8988T (cell line): Measurements from ENCODE around the gene MED26.

Source experiments
- DNase-seq: peaks from one replicate; pipeline ENCODE4 v3.0.0; 2011

The MED26 gene

DNA sequence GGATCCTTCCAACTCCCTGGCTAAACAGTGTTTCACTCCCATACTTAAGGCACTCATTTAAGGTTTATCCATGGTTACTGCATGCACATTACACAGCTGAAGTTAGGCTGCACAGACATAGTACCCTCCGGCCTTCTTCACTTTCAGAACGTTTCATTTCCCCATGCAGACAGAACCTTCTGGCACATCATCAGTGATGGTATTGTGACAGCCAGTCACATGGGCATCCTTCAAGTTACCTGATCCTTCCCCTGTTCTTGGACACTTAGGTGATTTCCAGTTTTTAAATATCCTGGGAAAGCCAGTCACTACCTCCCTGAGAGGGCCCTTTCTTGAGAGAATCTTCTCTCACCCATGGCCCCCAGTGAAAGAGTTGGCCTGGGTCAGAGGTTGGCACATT is 22.8 kb upstream of the MED26 start:
- no peak for DNase-seq

DNA sequence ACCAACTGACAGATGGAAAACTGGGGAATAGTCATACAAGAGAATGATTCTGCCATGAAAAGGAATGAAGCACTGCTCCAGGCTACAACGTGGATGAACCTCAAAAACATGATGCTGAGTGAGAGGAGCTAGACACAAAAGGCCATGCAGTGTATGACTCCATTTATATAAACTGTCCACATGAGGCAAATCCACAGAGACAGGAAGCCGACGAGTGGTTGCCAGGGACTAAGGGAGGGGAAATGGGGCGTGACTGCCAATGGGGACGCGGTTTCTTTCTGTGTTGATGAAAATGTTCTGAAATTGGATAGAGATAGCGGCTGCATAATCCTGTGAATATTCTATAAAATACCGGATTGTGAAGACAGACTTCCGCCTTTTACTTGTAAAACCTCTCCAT is 21.7 kb upstream of the MED26 start:
- no peak for DNase-seq

DNA sequence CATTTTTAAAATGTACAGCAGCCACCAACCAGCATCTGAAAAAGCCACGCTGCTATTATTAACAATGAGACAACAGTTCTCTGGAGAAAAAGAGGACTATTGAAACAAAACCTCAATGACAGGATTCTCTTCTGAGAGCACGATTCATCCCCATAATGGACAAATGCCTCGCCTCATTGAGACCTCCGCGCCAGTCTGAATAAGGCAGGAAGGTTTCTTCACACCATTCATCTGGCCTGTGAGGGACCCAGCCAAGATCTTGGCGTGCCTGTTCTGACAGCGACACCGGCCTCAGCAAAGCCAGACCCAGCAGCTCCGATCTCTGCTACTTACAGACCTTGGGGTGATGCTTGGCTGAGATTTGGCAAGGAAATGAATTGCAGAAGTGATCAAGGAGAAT is 17.1 kb upstream of the MED26 start:
- DNase-seq, result no peak

DNA sequence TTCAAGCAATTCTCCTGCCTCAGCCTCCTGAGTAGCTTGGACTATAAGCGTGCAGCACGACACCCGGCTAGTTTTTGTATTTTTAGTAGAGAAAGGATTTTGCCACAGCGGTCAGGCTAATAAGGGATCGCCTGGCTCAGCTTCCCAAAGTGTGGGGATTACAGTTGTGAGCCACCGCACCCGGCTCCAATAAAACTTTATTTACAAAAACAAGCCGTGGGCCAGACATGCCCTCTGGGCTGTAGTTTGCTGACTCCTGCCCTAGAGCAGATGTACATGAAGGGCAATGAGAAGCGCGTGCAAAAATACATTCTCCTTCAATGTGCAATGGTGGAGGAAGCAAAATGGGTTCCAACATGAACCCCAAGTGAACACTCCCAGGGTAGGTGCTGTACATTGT is 13.7 kb upstream of the MED26 start:
- DNase-seq, result no peak

DNA sequence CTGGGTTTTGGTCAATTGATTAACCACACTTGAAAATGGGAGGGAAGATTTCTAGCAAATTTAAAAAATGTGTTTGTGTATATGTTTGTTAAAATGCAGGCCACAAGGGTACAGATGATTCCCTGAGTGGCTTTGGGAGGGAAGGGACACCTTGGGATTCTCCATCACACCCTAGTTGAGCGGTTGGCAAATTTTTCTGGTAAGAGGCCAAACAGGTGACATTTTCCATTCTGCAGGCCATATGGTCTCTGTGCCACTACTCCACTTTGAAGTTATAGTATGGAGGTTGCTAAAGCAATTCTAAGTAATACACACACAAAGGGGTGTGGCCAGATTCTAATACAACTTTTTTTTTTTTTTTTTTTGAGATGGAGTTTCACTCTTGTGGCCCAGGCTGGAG is 12.9 kb upstream of the MED26 start:
- DNase-seq, result no peak

DNA sequence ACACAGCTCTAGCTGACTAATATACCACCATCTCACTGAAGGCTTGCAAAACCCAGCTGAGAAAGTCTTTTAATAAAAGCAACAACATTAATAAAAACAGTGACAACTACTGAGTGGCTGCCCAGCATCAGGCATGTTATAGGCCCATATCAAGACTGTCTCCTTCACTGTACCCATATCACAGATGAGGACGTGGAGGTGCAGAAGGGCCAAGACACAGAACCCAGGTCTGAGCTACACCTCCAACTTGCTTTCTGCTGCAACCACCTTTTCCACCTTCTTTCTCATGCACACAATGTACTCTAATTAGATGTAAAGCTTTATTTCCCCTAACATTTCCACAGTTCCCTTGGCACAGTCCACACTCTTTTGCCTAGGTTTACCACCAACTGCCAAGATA is 10.7 kb upstream of the MED26 start:
- DNase-seq, result no peak

DNA sequence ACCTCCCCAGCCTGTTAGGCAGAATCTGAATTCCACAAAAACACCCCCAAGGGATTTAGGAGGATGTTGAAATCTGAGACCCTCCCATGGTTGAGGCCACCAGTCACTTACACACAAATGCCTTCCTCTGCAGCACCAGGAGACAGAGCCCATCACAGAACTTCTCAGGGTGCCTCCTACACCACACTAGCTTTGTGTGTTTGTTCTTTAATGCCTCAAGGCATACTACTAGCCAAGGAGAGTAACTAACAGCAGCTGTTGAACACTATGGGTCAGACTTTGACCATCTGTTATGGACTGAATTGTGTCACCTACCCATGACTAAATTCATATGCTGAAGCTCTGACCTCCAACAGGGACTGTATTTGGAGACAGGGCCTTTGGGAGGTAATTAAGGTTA is 9.5 kb upstream of the MED26 start:
- DNase-seq, result no peak

DNA sequence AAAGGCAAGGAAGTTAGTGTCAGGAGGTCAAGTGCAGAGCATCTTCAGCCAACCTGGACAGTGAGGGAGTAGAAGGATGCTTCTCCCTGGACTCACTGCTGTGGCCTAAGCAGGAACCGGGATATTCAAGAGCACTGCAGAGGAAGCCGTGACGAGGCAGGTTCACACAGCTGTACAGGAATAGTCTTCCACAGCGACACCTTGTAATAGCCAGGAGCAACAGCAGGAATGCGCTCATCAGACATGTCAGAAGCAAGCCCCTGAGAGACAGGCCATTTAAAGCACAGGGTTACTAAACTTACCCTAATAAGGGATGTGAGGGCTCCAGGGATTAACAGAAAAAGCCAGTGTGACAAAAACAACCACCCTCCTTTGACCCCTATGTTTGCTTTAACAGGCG is 3.5 kb upstream of the MED26 start:
- no peak for DNase-seq

DNA sequence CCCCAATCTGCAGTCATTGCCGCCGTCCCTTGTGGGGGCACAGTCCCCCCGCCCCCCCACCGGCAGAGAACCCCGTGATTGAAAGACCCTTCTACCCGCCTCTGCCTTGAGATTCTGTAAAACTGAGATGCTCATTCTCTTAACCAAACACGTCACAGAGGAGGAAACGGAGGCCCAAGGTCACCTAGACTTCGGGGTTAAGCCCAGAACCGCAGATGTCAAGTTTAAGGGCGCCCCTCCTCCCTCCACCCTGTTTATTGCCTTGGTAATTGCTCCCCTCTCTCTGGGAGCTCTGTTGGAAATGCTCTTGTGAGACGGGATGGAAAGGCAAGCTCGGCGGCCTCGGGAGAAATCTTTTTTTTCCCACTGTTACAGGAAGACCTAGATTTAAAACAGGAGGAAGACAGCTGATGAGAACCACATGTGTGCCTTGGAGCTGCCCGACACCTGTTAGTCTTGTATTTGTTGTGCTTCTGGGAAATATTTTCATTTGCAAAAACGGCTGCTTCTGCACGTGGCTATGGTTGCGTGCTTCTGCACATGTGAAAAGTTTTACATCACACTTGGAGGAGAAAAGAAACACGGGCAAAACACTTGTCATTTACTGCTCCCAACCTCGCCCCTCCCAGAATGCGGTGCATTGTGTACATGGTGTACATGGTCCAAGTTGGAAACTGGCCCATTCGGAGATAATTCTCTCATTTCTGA is 1.1 kb upstream of the MED26 start:
- no peak for DNase-seq

DNA sequence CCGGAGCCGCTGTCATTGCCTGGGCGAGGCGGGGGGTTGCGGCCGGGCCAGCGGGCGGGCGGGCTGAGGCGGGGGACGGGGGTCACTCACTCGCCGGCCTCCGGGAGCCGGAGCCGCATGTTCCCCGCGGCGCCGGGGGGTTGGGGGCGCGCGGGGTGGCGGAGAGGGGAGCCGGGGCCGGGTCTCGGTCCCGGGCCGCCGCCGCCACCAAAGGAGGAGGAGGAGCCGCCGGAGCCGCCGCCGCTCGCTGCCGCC is 149 bp downstream of the MED26 start:
- no peak for DNase-seq

DNA sequence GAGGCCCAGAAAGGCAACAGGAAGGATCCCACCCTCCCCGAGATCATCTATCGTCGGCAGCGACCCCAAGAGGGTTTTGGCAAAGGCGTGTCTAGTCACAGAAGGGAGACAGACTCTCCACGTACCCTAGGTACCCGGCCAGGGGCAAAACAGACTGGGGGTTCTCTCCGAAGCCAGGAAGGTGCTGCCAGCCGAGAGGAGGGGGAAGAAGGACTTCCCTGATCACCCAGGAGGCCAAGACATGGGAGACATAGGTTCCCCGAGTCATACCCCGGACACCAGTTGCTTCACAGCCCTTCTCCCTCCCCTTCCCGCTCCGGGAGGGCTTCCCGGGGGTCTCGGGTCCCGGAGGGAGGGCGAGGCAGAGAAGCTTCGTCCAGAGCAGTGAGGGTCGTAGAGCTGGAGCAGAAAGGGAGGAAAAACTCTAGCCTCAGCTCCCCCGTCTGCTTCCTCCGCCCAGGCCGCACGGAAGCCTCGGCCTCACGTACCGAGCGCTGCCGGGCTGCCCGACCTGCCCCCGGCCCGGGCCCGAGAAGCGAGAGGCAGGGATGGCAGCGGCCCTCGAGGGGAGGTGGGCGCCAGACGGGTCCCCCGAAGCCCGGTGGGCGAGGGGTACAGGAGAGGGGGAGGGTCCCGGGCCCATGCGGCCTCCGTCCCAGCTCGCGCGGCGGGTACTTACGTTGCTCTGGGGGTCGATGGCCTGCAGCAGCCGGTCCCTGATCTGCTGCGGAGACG is 644 bp downstream of the MED26 start:
- DNase-seq, result no peak

DNA sequence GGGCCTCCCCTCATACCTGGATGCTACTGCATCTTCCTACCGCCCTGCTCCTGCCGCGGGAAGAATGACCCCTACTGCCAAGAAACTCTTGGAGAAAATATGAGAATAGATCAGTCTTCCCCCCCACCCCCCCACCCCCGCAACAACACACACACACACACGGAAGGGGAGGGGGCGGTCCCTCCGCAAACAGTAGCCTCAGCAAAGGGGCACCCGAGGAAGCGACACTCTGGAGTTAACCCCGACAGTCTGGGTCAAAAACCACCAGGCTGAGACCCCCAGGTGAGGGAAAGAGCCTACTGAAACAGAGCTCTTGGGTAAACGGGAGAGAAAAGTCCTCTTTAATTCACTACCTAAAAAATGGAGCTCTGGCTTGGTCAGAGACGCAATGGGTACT is 1.2 kb downstream of the MED26 start:
- DNase-seq, result no peak

DNA sequence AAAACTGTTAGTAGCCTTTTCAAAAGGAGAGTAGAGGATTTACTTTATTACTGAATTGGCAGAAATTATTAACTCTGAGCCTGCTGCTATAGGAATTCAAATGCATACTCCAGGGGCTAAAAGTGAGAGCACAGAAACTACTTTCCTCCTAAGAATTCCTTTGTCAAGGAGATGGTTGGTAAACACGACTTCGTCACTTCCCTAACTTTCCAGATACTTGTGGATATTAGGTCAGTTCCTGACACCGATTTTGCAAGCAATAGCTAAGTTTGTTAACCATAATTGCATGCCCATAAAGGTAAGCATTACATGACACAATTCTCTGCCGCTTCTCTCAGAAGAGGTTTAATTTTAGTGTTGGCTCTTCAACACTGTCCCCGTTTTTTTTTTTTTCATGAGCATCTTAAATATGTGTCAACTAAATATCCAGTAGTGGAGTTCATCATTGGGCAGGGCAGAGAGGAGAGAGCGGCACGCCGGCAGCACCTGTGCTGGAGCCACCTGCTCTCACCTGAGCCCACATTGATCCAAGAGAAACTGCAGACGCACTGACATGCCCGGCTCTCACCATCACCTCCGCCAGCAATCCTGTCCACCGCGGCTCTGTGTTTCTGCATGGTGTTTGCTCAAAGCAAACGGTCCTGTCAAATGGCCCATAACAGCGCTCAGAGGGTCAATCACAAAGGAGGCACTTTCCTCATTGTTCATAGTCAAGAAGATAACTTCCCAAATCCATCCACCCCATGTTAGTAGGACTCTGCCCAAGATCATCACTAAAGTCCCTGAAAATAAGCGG is 2.6 kb downstream of the MED26 start:
- no peak for DNase-seq

DNA sequence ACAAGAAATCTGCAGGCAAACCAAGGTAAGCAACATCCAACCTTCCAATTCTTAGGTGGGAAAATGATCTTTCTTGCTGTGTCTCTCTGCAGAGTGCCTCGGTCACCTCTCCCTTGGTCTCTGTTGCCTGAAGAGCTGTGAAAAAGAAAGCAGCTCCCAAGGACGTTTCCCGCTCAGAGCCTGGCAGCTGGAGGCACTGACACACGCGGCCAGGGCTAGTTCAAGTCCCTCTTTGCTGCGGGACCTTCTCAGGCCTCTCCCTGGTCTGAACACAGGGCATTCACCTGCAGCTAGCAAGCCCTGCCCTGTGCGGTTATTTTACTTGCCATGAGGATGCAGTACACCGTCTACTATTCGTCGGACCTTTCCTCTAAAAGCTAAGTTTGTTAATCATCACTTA is 3.8 kb downstream of the MED26 start:
- DNase-seq, result no peak

DNA sequence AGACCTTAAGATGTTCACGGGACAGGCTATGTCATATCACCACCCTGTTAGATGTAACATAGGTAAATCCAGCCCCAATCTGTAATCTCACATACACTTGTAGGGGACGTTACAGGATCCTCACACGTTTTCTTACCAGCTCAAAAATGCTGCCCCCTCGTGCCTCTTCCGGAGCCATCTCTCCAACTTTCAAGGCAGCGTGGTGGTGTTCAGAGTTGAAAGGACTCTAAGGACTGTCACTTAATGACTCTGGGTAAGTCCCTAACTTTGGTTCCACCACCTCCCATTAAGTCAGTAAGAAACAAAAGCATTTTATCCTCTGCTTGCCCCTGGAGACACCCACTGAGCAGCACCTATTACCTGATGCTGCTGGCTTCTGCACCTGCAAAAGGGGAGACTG is 4.4 kb downstream of the MED26 start:
- DNase-seq, result no peak

DNA sequence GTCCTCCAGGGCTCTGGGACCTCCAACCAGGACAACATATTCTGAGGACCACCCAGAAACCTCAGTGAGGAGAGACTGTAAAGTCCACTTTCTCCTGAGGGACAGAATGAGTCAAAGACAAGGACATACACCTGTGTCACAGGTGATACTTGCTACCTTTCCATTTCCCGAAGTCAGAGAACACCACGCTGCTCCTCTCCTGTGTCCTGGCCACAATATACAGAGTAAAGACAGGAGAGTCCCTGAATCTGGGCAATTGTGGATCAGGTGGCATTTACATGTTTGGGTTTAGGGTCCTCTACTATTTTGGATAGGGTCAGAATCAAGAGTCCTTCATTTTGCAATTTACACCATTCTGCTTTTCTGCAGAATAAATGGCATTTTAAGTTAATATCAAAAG is 4.9 kb downstream of the MED26 start:
- no peak for DNase-seq

DNA sequence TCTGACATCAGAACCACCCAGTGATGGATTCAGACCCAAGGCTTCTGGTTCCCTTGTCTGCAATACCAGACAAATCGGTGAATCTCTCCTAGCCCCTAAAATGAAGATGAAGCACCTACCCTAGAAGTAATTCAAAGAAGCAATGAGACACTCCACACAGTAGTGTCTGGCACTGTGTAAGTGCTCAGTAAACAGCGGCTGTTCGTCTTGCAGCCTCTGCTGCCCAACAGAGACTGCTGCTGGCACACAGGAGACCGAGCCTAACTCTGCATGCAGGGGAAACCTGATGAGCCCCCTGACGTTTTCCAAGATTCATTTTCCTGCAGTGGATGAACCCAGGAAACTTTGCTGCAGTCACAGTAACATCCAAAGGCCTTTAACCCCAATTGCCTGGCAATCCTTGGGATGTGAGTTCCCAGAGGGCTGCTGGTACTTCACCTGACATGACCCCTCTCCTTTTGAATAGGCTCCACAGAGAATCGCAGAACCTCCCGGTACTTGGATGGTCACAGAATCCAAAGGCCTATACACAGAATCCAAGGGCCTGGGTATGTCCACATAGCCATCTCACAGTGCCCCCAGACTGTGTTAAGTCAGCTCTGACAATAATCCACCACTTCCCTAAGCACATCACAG is 6.7 kb downstream of the MED26 start:
- DNase-seq, result no peak

DNA sequence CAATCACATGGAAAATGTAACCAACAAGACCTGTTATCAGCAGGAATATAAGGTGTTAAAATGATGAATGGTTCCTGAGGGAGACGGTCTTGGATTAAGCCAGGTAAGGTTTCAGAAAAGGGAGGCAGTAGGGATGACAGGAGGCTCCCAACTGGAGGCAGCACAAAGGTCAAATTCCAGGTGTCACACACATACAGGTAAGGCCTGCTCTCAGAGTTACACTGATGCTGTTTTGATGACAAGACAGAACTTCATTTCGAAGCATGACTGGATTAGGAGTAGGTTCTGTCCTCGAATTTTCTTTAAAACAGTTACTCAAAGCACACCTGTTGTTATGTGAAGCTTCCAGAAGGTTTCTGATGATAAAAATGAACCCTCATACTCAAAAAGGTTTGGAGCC is 7.4 kb downstream of the MED26 start:
- DNase-seq, result no peak

DNA sequence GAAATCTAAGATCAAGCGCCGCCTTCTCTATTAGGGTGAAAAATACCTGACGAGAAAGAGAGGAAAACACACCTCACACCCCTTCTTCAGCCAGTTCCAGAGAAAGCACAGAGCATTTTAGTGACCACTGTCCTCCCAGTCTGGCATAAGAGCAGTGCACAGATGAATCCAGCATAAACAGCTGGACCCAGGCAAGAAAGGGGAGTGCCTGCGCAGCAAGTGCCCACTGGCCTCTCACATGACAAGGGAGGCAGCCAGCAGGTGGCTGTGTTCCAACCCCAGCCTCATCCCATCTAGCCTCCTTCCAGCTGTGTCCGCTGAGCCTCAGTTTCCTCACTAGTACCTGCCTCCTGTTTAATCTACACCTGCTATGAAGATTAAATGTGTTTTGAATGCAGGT is 8.0 kb downstream of the MED26 start:
- DNase-seq, result no peak

DNA sequence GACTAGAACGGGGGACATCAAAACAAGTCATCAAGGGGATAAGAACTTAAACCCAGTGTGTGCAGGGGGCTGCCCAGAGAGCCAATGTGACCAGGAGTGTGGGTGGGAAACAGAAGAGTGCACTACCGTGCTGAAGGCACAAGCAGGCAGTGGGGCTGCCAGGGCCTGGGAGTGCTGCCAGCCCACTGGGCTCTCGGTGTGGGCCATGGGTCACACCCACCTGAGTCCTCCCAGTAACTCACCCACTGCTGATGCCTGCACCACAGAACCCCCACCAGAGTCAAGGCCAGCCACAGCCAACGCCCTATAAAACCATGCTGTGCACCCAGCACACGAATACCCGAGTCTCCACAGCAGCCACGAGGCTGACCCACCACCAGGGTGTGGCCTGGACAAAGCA is 8.5 kb downstream of the MED26 start:
- no peak for DNase-seq

DNA sequence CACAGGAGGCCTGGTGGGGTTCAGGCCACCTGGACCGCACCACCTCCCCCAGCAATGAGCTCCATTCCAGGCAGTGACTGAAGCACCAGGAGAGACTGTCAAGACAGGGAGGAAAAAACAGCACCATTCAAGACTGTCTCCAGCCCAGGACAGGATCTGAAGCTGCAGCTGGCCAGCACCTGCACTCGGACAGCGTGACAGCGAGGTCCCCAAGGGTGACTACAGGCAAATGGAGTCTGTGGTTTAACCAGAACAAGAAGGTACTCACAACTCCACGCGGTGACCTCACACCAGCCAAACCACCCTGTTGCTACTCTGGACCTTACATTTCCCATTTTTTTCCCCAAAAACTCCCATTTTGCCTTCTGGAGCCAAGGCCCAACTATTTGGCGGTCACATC is 9.8 kb downstream of the MED26 start:
- DNase-seq, result no peak

DNA sequence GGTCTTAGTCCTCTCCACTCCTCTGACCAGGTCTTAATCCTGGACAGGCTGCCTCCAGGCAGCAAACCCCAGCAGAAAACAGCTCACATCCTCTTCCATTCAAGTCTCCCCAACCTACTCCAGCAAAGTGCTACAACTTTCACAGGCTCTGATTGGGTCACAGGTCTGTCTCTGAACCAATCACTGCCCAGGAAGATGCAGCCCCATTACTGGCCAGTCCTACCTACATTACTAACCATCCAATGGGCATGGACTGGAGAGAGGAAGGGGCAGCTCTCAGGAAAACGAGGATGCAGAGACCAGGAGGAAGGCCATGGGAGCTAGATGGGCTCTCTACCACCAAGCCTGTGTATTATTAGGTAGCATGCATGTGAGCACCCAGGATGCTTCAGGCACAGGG is 12.2 kb downstream of the MED26 start:
- DNase-seq, result no peak

DNA sequence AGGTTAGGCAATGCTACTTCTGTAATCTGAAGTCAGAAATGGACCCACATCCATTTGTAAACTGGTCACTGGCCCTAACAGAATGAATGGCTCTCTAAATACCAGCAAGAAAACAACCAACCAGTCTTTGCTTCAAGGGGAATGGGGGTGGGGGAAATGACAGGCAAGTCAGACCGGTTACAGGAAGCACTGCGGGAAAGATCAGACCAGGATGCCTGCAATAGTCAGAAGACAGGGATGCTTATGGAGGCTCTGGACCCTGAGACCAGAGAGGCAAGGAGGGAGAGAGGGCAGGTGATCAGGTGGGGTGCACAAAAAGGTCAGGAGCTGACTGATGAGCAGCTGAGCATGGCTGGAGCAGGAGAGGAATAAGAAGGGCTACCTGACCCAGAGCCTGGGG is 13.1 kb downstream of the MED26 start:
- DNase-seq, result no peak

DNA sequence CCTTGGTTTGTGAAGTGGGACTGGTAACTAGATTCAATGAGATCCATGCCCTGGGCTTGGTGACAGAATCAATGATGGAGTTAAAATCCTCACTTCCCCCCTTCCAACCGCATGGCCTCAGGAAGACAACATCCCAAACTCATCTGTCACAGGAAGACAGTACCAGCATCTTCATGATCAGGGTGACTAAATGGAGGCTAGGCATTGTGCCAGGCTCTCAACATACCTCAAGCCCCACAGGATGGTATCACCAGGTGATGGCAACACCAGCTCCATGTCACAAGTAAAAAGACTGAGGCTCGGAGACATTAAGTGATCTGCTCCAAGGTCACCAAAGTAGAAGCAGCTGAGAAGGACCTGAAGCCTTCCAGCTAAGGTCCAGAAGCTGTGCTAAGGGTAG is 14.2 kb downstream of the MED26 start:
- DNase-seq, result no peak
